ENCODE measurements around the gene UGT1A4.

UGT1A4 gene

GRCh38 chr2:233764264-233764663 is 45.7 kb downstream of the UGT1A4 start:
- H3K9me2 ChIP-seq (replicated peaks; ENCODE audit: control insufficient read depth, low read length): no peaks in the 10 kb centered on the region
- peaks cover 6% of the 10 kb centered on the region for H3K27me3 ChIP-seq (ENCODE audit: control insufficient read depth, low read length)
- H3F3A ChIP-seq (ENCODE audit: control insufficient read depth, insufficient read depth): no peaks in the 10 kb centered on the region
- H3K79me2 ChIP-seq (ENCODE audit: control insufficient read depth, low read length): no peaks in the 10 kb centered on the region
- H3K27ac ChIP-seq (ENCODE audit: low read depth, low read length): no peak overlapping the region
- no peaks in the 10 kb centered on the region for H3K9me3 ChIP-seq (ENCODE audit: control insufficient read depth, insufficient read depth, low read length)
- no peak overlapping the region for H3K4me2 ChIP-seq (ENCODE audit: low read length)
- no peaks in the 10 kb centered on the region for H3K36me3 ChIP-seq (ENCODE audit: control insufficient read depth, low read length)
- no peaks in the 10 kb centered on the region for H3K4me1 ChIP-seq (ENCODE audit: control insufficient read depth, low read length)
- H4K20me1 ChIP-seq (ENCODE audit: control insufficient read depth, insufficient read depth, low read depth, low read length): no peaks in the 10 kb centered on the region
- no peak overlapping the region for H3K4me3 ChIP-seq (ENCODE audit: low read length)
- TF ChIP-seq, protein P1, sequence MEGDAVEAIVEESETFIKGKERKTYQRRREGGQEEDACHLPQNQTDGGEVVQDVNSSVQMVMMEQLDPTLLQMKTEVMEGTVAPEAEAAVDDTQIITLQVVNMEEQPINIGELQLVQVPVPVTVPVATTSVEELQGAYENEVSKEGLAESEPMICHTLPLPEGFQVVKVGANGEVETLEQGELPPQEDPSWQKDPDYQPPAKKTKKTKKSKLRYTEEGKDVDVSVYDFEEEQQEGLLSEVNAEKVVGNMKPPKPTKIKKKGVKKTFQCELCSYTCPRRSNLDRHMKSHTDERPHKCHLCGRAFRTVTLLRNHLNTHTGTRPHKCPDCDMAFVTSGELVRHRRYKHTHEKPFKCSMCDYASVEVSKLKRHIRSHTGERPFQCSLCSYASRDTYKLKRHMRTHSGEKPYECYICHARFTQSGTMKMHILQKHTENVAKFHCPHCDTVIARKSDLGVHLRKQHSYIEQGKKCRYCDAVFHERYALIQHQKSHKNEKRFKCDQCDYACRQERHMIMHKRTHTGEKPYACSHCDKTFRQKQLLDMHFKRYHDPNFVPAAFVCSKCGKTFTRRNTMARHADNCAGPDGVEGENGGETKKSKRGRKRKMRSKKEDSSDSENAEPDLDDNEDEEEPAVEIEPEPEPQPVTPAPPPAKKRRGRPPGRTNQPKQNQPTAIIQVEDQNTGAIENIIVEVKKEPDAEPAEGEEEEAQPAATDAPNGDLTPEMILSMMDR (IDR thresholded peaks at IDR 0.05; ENCODE audit: low read depth, low read length, poor library complexity, severe bottlenecking): no peak
- no peak for TF ChIP-seq EZH2phosphoT487 (IDR thresholded peaks at IDR 0.05; ENCODE audit: borderline replicate concordance, low read length)

GRCh38 chr2:233764761-233765160 is 46.2 kb downstream of the UGT1A4 start:
- no peaks in the 10 kb centered on the region for H3K79me2 ChIP-seq (ENCODE audit: control insufficient read depth, low read length)
- no peaks in the 10 kb centered on the region for H4K20me1 ChIP-seq (ENCODE audit: control insufficient read depth, insufficient read depth, low read depth, low read length)
- TF ChIP-seq EZH2phosphoT487 (IDR thresholded peaks at IDR 0.05; ENCODE audit: borderline replicate concordance, low read length): no peak
- TF ChIP-seq, protein P1 (IDR thresholded peaks at IDR 0.05; ENCODE audit: low read depth, low read length, poor library complexity, severe bottlenecking): no peak
- no peak overlapping the region for H3K27ac ChIP-seq (ENCODE audit: low read depth, low read length)
- no peaks in the 10 kb centered on the region for H3K4me1 ChIP-seq (ENCODE audit: control insufficient read depth, low read length)
- no peak overlapping the region for H3K4me3 ChIP-seq (ENCODE audit: low read length)
- H3F3A ChIP-seq (ENCODE audit: control insufficient read depth, insufficient read depth): no peaks in the 10 kb centered on the region
- no peaks in the 10 kb centered on the region for H3K9me2 ChIP-seq (replicated peaks; ENCODE audit: control insufficient read depth, low read length)
- no peak overlapping the region for H3K4me2 ChIP-seq (ENCODE audit: low read length)
- no peaks in the 10 kb centered on the region for H3K36me3 ChIP-seq (ENCODE audit: control insufficient read depth, low read length)
- H3K9me3 ChIP-seq (ENCODE audit: control insufficient read depth, insufficient read depth, low read length): no peaks in the 10 kb centered on the region
- peaks cover 6% of the 10 kb centered on the region for H3K27me3 ChIP-seq (ENCODE audit: control insufficient read depth, low read length)

- no peak overlapping the region for H3K27ac ChIP-seq (ENCODE audit: low read depth, low read length)
- no peaks in the 10 kb centered on the region for H3K4me1 ChIP-seq (ENCODE audit: control insufficient read depth, low read length)
- no peaks in the 10 kb centered on the region for H3K9me2 ChIP-seq (replicated peaks; ENCODE audit: control insufficient read depth, low read length)
- H3K27me3 ChIP-seq (ENCODE audit: control insufficient read depth, low read length): peaks cover 6% of the 10 kb centered on the region
- H3K9me3 ChIP-seq (ENCODE audit: control insufficient read depth, insufficient read depth, low read length): no peaks in the 10 kb centered on the region
- no peak overlapping the region for H3K4me3 ChIP-seq (ENCODE audit: low read length)
- H3K36me3 ChIP-seq (ENCODE audit: control insufficient read depth, low read length): no peaks in the 10 kb centered on the region
- no peaks in the 10 kb centered on the region for H3K79me2 ChIP-seq (ENCODE audit: control insufficient read depth, low read length)
- no peak overlapping the region for H3K4me2 ChIP-seq (ENCODE audit: low read length)
- H4K20me1 ChIP-seq (ENCODE audit: control insufficient read depth, insufficient read depth, low read depth, low read length): no peaks in the 10 kb centered on the region
- TF ChIP-seq, protein P1 (IDR thresholded peaks at IDR 0.05; ENCODE audit: low read depth, low read length, poor library complexity, severe bottlenecking): no peak
- TF ChIP-seq EZH2phosphoT487 (IDR thresholded peaks at IDR 0.05; ENCODE audit: borderline replicate concordance, low read length): no peak
- no peaks in the 10 kb centered on the region for H3F3A ChIP-seq (ENCODE audit: control insufficient read depth, insufficient read depth)
Observed at GRCh38 chr2:233766416-233766815, 47.9 kb downstream of the UGT1A4 start.

GRCh38 chr2:233768076-233768475 is 49.5 kb downstream of the UGT1A4 start:
- H3K27ac ChIP-seq (ENCODE audit: low read depth, low read length): no peak overlapping the region
- no peaks in the 10 kb centered on the region for H3K9me2 ChIP-seq (replicated peaks; ENCODE audit: control insufficient read depth, low read length)
- H3K4me1 ChIP-seq (ENCODE audit: control insufficient read depth, low read length): no peaks in the 10 kb centered on the region
- H3K4me2 ChIP-seq (ENCODE audit: low read length): no peak overlapping the region
- TF ChIP-seq, protein P1 (IDR thresholded peaks at IDR 0.05; ENCODE audit: low read depth, low read length, poor library complexity, severe bottlenecking): no peak
- no peaks in the 10 kb centered on the region for H3K36me3 ChIP-seq (ENCODE audit: control insufficient read depth, low read length)
- peaks cover 5% of the 10 kb centered on the region for H3K27me3 ChIP-seq (ENCODE audit: control insufficient read depth, low read length)
- no peak overlapping the region for H3K4me3 ChIP-seq (ENCODE audit: low read length)
- H3F3A ChIP-seq (ENCODE audit: control insufficient read depth, insufficient read depth): no peaks in the 10 kb centered on the region
- H3K9me3 ChIP-seq (ENCODE audit: control insufficient read depth, insufficient read depth, low read length): no peaks in the 10 kb centered on the region
- no peaks in the 10 kb centered on the region for H3K79me2 ChIP-seq (ENCODE audit: control insufficient read depth, low read length)
- no peaks in the 10 kb centered on the region for H4K20me1 ChIP-seq (ENCODE audit: control insufficient read depth, insufficient read depth, low read depth, low read length)
